Thyroid gland (tissue), 4 donors: Measurements from ENCODE around the gene ITPKB.

Source experiments
- CTCF ChIP-seq, 6 experiments: fragments of 200-600 bp in 3 of 6; fragments of 450-650 bp in 3 of 6; sonication (generic) in 3 of 6; IDR thresholded peaks; one replicate each; pipeline ENCODE4 v1.5.1; 2016 to 2019; ENCODE audit warnings: antibody characterized with exemption in 6 of 6, mild to moderate bottlenecking in 2 of 6, inconsistent platforms in 1 of 6, moderate library complexity in 1 of 6
- POLR2A ChIP-seq, 2 donors: fragments of 450-650 bp; IDR thresholded peaks; one replicate each; pipeline ENCODE4 v1.6.1; 2017; ENCODE audit warnings: antibody characterized with exemption in 2 of 2, mild to moderate bottlenecking in 2 of 2, moderate library complexity in 1 of 2

DNA sequence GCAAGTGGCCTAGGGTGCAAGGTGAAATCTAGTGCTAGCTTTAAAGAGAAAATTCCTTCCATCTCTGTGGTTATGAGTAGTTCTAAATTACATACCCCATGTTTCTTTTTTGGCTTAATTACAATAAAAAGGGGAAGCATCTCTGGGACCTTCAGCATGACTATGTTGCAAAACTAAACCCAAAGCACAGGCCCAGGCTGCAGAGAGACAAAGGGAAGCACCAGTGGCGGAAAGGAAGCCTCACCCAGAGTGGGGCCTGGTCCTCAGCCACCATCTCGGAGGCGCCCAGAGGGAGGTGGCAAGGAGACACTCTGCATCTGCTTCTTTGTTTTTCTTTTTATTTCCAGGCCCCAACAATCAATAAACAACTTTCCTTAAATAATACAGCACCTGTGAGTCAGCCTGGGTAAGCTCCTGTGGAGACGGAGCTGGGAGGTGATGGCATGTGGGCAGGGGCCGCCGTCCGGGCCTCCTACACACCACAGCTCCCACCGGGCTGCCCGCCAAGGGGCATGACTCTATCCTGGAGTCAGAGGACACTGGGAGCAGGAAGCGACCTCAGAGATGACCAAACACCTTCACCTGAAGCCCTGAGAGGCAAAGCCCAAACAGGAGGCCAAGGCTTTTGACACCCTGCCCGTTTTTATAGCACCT, 21.7 kb downstream of the ITPKB start:
- TF ChIP-seq POLR2A (IDR thresholded peaks at IDR 0.05) (no peak), CTCF (IDR thresholded peaks at IDR 0.05) (no peak)
